Psoas muscle (tissue), 8 donors: ENCODE data around the gene SPACDR. TPM values are rescaled to one million over a fixed set of nuclear protein-coding genes. Genes with fewer than 3 reads are reported as not detected.
A peak's percentile ranks its signal among the peaks of the same experiment; 100 is the strongest.

Source experiments
- ATAC-seq, 4 donors: fragments of 200-7000 bp; cut with Tn5 transposase; one replicate each; pipeline ENCODE4 v1.9.1; 2020; ENCODE audit warnings: moderate library complexity in 3 of 4, mild to moderate bottlenecking in 2 of 4
- DNase-seq, 2 donors: peaks; one replicate each; pipeline ENCODE4 v3.0.0-alpha.2; 2020
- H3K27ac ChIP-seq: fragments of 200-600 bp; one replicate; pipeline ENCODE4 v1.8.0; 2022
- H3K27me3 ChIP-seq, 3 donors: fragments of 200-600 bp in 1 of 3; one replicate each; pipeline versions ENCODE4 v1.6.1 to v1.8.0; 2013 to 2022; ENCODE audit warnings: low read length in 2 of 3, mild to moderate bottlenecking in 2 of 3, moderate library complexity in 1 of 3; ENCODE audit not compliant: insufficient read depth in 3 of 3
- H3K36me3 ChIP-seq, 2 donors: fragments of 200-600 bp in 1 of 2; one replicate each; pipeline versions ENCODE4 v1.6.1 to v1.8.0; 2013 to 2022; ENCODE audit warnings: low read depth in 1 of 2, mild to moderate bottlenecking in 1 of 2, moderate library complexity in 1 of 2; ENCODE audit not compliant: insufficient read depth in 1 of 2
- H3K4me1 ChIP-seq: fragments of 200-600 bp; one replicate; pipeline ENCODE4 v1.8.0; 2022
- H3K4me3 ChIP-seq: fragments of 200-600 bp; one replicate; pipeline ENCODE4 v1.8.0; 2022; ENCODE audit warnings: mild to moderate bottlenecking
- H3K9me3 ChIP-seq: fragments of 200-600 bp; one replicate; pipeline ENCODE4 v1.8.0; 2022
- CTCF ChIP-seq: fragments of 200-600 bp; IDR thresholded peaks from one replicate; pipeline ENCODE4 v1.8.0; 2022; ENCODE audit warnings: antibody characterized with exemption
- WGBS, 3 donors: extraction: QIAGEN DNeasy Blood & Tissue Kit; methylation state at CpG; one replicate each; pipeline versions ENCODE4 v1.1.6 to v1.1.7; 2013; 5-methylcytosine and 5-hydroxymethylcytosine counted together
- intact Hi-C, 2 donors: fragments of 100-400 bp; cut with DNase I; formaldehyde crosslinking; loops; one replicate each; pipeline versions ENCODE4 v1.11.0 to v1.14.2; 2022
- polyA plus RNA-seq, 3 donors: library from polyadenylated mRNA; stranded (reverse); fragments of 200-250 nt; gene quantifications; one replicate each; pipeline ENCODE4 v1.2.3, GENCODE V29; 2013
- total RNA-seq, 4 donors: library from RNA; stranded (reverse); fragmentation: NEBNext Ultra II Directional in 2 of 4; extraction: Animal tissue kit (Norgen Biotek cat#: 25700) in 2 of 4; gene quantifications; one replicate each; pipeline versions ENCODE4 v1.2.1 to v1.2.4, GENCODE V29; 2021 to 2023
- donor health status: healthy with polysubstance abuse.
- donor health status: DM: no; HTN: no; CAD: no; lungs with moderate emphysema.
- donor health status: Bipolar disorder and iron deficiency.
- donor health status: healthy.
- donor health status: DM: yes; HTN: yes; CAD: no.
- donor health status: DM: no; HTN: no; CAD: no.
- donor health status: DM: no; HTN: no; CAD: no.
- donor health status: DM: yes; HTN: yes; CAD: no.

Gene SPACDR
- total and polyA plus RNA-seq, 7 donors = 0.17 to 0.25 TPM; not detected in 5

- peak overlapping the region; percentile 100 for H3K27ac ChIP-seq
- H3K27me3 ChIP-seq = no peaks in the 10 kb centered on the region
- intact Hi-C loops = no loop called here
- peaks cover 33% of the 10 kb centered on the region for H3K4me1 ChIP-seq
- 25 to 30% (median 28%) methylated on average over 30 to 31 of the region's 31 CpGs for WGBS, 3 donors
- DNase-seq (peak in 1 of 2 donors; percentile 66), ATAC-seq (no peak)
- H3K36me3 ChIP-seq = peaks cover 0 to 35% of the 10 kb centered on the region in 2 donors
- peak overlapping the region; percentile 97 for H3K4me3 ChIP-seq
- TF ChIP-seq CTCF = no peak
- H3K9me3 ChIP-seq = no peaks in the 10 kb centered on the region
Measured at GRCh38 chr7:100430493-100431285, 33.4 kb downstream of the SPACDR start.

GRCh38 chr7:100429637-100430492 is 34.2 kb downstream of the SPACDR start, which contains the start of gene MEPCE:
Gene MEPCE (plus strand): TSS chr7:100429831. CDS start chr7:100430019, 188 bp downstream.
- H3K9me3 ChIP-seq = no peaks in the 10 kb centered on the region
- no peaks in the 10 kb centered on the region for H3K27me3 ChIP-seq
- H3K36me3 ChIP-seq = peaks cover 0 to 34% of the 10 kb centered on the region in 2 donors
- H3K27ac ChIP-seq = peak within 1 kb of the TSS; percentile 100
- peak; percentile 98 to 99 for DNase-seq
- H3K4me3 ChIP-seq = peak within 1 kb of the TSS; percentile 97
- TF ChIP-seq CTCF = no peak
- intact Hi-C loops = no loop called here
- 0 to 1% (median 0%) methylated on average over 88 to 95 of the region's 95 CpGs for WGBS, 3 donors
- H3K4me1 ChIP-seq = peaks cover 26% of the 10 kb centered on the region
- peak; percentile 68 to 76 (median 72) for ATAC-seq

GRCh38 chr7:100428967-100429636 is 35.0 kb downstream of the SPACDR start:
- peak; percentile 100 for DNase-seq
- peaks cover 0 to 30% of the 10 kb centered on the region in 2 donors for H3K36me3 ChIP-seq
- TF ChIP-seq CTCF = peak; percentile 12
- H3K9me3 ChIP-seq = no peaks in the 10 kb centered on the region
- H3K4me1 ChIP-seq = peaks cover 22% of the 10 kb centered on the region
- ATAC-seq = peak; percentile 82 to 86 (median 85)
- intact Hi-C loops = no loop called here
- no peaks in the 10 kb centered on the region for H3K27me3 ChIP-seq
- H3K4me3 ChIP-seq = peak overlapping the region; percentile 97
- 0% methylated on average over 38 to 40 of the region's 40 CpGs for WGBS, 3 donors
- peak overlapping the region; percentile 100 for H3K27ac ChIP-seq

GRCh38 chr7:100428199-100428966 is 35.7 kb downstream of the SPACDR start, which contains the start of gene ZCWPW1:
Gene ZCWPW1 (minus strand): TSS chr7:100428703. CDS start chr7:100420649, 8,054 bp downstream.
- Histone ChIP-seq H3K27ac (peak within 1 kb of the TSS; percentile 100), H3K27me3 (no peaks in the 10 kb centered on the region), H3K4me1 (peaks cover 22% of the 10 kb centered on the region), H3K4me3 (peak within 1 kb of the TSS; percentile 97), H3K9me3 (no peaks in the 10 kb centered on the region), H3K36me3 (peaks cover 0 to 27% of the 10 kb centered on the region in 2 donors)
- ATAC-seq (peak; percentile 67 to 77 (median 70)), DNase-seq (peak; percentile 97 to 98)
- intact Hi-C loops = no loop called here
- no peak for TF ChIP-seq CTCF
- WGBS, 3 donors = 0 to 1% (median 0%) methylated on average over 66 of the region's 66 CpGs
